Effector memory CD4-positive, alpha-beta T cell (primary cell): ENCODE data around the gene RHOF.
"Not testable (repeated sequence)": the region's sequence is repeated elsewhere in the genome, so short reads cannot be mapped to it uniquely, and the experiment has no call there.

Source experiments
- DNase-seq, 3 donors: peaks; one replicate each; pipeline ENCODE4 v3.0.0-alpha.2; 2020
- H3K27ac ChIP-seq: 2 replicates; pipeline ENCODE4 v1.7.0; 2013; ENCODE audit warnings: mild to moderate bottlenecking, low read length, moderate library complexity; ENCODE audit not compliant: insufficient read depth, poor library complexity, severe bottlenecking
- H3K27me3 ChIP-seq: replicated peaks from 2 replicates; pipeline ENCODE4 v1.7.0; 2013; ENCODE audit warnings: mild to moderate bottlenecking, low read length; ENCODE audit not compliant: insufficient read depth, control insufficient read depth, poor library complexity, severe bottlenecking
- H3K36me3 ChIP-seq: 2 replicates; pipeline ENCODE4 v1.7.0; 2013; ENCODE audit warnings: mild to moderate bottlenecking, low read length, moderate library complexity; ENCODE audit not compliant: control insufficient read depth, insufficient read depth
- H3K4me1 ChIP-seq: 2 replicates; pipeline ENCODE4 v1.7.0; 2013; ENCODE audit warnings: low read length, mild to moderate bottlenecking; ENCODE audit not compliant: control insufficient read depth, insufficient read depth, poor library complexity, severe bottlenecking
- H3K4me3 ChIP-seq: 2 replicates; pipeline ENCODE4 v1.7.0; 2013; ENCODE audit warnings: low read length, low read depth, mild to moderate bottlenecking; ENCODE audit not compliant: insufficient read depth, poor library complexity, severe bottlenecking
- H3K9me3 ChIP-seq: 2 replicates; pipeline ENCODE4 v1.7.0; 2013; ENCODE audit warnings: mild to moderate bottlenecking, low read length, moderate library complexity; ENCODE audit not compliant: control insufficient read depth

RHOF gene

DNA sequence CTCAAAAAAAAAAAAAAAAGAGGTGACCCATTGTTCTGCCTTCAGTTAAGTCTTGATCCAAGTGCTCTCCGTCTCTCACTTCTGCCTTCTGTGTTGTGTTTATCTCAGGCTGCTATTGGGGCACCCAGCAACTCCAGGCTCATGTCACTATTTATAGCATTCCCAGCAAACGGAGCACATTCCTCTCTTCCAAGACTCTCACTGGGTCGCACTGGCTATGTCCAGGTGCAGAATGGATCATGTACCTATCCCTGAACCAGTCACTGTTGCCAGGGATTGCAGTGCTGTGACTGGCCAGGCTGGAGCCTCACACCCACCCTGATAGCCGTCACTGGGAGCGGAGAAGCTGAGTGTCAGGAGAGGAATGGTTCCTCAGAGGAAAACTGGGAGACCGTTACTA lies 31.2 kb downstream of the RHOF start:
- Histone ChIP-seq H3K36me3 (no peaks in the 10 kb centered on the region), H3K27ac (no peak overlapping the region), H3K9me3 (no peaks in the 10 kb centered on the region), H3K27me3 (no peaks in the 10 kb centered on the region), H3K4me1 (no peaks in the 10 kb centered on the region), H3K4me3 (no peak overlapping the region)
- no peak for DNase-seq

DNA sequence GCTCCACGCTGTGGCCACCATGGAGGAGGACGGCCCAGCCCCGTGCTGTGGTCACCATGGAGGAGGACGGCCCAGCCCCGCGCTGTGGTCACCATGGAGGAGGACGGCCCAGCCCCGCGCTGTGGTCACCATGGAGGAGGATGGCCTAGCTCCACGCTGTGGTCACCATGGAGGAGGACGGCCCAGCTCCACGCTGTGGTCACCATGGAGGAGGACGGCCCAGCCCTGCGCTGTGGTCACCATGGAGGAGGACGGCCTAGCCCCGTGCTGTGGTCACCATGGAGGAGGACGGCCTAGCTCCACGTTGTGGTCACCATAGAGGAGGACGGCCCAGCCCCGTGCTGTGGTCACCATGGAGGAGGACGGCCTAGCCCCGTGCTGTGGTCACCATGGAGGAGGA lies 35.0 kb downstream of the RHOF start:
- H3K27ac ChIP-seq, H3K4me1 ChIP-seq, H3K4me3 ChIP-seq, H3K27me3 ChIP-seq, H3K36me3 ChIP-seq, H3K9me3 ChIP-seq, DNase-seq: not testable (repeated sequence)

DNA sequence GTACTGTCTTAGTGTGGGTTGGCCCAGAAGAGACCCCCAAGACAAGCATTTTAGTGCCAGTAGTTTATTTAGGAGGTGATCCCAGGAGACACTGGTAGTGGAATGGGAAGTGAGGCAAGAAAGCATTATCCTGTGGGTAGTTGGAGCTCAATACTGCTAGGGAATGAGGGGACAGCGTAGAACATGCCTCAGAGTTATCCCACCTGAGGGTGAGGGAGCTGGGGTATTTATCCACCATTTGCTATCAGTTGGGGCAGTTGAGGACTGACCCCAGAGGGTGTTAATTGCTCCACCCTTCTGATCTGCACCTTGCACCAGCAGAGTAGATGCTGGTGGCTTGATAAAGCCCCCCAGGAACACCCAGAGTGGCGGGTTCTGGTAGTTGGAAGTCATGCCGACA lies 37.9 kb downstream of the RHOF start:
- Histone ChIP-seq H3K36me3 (no peaks in the 10 kb centered on the region), H3K27ac (no peak overlapping the region), H3K27me3 (no peaks in the 10 kb centered on the region), H3K4me3 (no peak overlapping the region), H3K9me3 (no peaks in the 10 kb centered on the region), H3K4me1 (peaks cover 6% of the 10 kb centered on the region)
- no peak for DNase-seq

DNA sequence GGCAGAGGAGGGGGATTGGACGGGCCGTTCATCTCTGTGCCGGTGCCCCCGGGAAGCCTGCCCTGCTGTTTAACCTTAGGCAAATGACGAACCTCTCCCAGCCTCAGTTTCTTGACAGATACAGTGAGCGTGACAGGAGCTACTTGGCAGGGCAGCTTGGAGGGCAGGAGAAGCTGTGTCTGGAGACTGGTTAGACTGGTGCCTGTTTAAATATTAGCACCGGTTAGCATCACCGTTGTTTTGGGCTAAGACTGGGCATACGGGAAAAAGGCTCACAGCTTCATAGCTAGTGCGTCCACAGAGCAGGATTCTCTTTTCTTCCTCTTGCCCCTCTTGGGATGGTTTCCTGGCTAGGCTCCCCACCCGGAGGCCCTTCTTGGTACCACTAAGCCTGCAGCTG lies 38.7 kb downstream of the RHOF start:
- DNase-seq, result no peak
- H3K4me1 ChIP-seq, result peaks cover 12% of the 10 kb centered on the region
- no peak overlapping the region for H3K27ac ChIP-seq
- no peaks in the 10 kb centered on the region for H3K9me3 ChIP-seq
- H3K36me3 ChIP-seq, result no peaks in the 10 kb centered on the region
- H3K27me3 ChIP-seq, result no peaks in the 10 kb centered on the region
- H3K4me3 ChIP-seq, result no peak overlapping the region

DNA sequence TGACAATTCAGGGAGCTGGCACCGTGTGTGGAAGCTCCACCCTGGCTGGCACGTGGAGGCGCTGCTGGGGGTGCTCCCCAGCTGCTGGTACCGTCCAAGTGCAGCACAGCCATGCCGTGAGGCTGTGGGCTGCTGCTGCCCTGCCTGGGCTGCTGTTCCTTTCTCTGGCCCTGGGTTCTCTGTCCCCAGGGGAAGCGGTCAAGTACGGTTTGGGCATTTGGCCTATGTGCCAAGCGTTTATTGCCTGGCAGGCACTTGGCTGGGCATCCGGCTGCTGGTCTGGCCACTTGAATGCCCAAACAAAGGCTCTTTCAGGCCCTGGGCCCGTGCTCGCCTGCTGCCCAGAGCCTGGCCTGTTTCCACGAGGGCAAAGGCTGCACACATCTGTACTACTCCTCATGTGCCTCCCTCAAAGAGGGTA lies 39.6 kb downstream of the RHOF start:
- H3K27ac ChIP-seq, result no peak overlapping the region

DNA sequence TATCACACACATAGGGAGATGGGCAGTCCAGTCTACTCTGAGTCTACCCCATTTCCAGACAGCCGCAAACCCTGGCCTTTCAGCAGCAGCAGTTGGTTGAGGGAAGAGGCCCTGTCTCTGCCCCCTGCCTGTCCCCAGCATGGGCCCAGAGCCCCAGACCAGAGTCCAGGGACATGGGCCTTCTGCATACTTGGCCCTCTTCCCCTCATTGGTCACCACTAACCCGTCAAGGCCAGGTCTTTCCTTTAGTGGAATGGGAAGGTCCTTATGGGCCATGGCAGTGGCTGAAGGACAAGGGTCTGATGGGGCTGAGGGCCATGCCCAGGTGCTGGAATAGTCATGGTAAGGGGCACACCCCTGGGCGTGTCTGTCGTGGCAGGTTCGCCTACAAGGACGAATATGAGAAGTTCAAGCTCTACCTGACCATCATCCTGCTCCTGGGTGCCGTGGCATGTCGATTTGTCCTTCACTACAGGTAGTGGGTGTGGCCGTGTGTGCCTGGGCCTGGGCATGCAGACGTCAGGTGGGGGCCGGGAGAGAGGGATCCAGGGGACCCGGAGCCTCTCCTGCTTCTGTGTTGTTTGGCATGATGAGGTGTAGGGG lies 41.6 kb downstream of the RHOF start:
- Histone ChIP-seq H3K27me3 (no peaks in the 10 kb centered on the region), H3K4me3 (no peak overlapping the region), H3K9me3 (no peaks in the 10 kb centered on the region)

More for the DNA sequence above, 39.6 kb downstream of the RHOF start:
- no peak for DNase-seq
- H3K27me3 ChIP-seq, result no peaks in the 10 kb centered on the region
- no peaks in the 10 kb centered on the region for H3K9me3 ChIP-seq
- peaks cover 12% of the 10 kb centered on the region for H3K4me1 ChIP-seq
- no peaks in the 10 kb centered on the region for H3K36me3 ChIP-seq
- H3K4me3 ChIP-seq, result no peak overlapping the region

DNA sequence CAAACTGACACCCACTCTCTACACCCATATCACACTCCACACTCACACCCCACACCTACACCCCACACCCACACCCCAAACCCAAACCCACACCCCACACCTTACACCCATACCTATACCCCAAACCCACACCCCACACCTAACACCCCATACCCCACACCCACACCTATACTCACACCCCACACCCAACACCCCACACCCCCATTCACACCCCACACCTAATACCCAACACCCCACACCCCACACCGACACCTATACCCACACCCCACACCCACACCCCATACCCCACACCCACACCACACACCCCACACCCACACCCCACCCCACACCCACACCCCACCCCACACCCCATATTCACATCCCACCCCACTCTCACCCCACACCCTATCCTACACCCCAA lies 42.5 kb downstream of the RHOF start:
- no peaks in the 10 kb centered on the region for H3K9me3 ChIP-seq
- H3K36me3 ChIP-seq, result no peaks in the 10 kb centered on the region
- peaks cover 6% of the 10 kb centered on the region for H3K4me1 ChIP-seq
- no peak overlapping the region for H3K27ac ChIP-seq
- no peak overlapping the region for H3K4me3 ChIP-seq
- H3K27me3 ChIP-seq, result no peaks in the 10 kb centered on the region
- peak in 1 of 3 donors; percentile 6 for DNase-seq

More for the DNA sequence above, 41.6 kb downstream of the RHOF start:
- Histone ChIP-seq H3K36me3 (no peaks in the 10 kb centered on the region), H3K4me1 (peaks cover 10% of the 10 kb centered on the region), H3K27ac (no peak overlapping the region)
- DNase-seq, result no peak

DNA sequence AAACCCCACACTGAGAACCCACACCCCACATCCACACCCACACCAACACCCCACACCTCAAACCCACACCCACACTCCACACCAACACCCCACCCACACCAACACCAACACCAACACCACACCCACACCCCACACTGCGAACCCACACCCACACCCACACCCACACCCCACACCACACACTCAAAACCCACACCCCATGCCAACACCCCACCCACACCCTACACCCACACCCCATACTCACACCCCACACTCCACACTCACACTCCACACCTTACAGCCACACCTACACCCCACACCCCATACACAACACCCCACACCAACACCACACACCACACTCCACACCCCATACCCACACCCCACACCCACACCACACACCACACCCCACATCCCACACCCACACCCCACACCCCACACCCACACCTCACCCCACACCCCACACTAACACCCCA lies 43.0 kb downstream of the RHOF start:
- Histone ChIP-seq H3K4me1 (peaks cover 6% of the 10 kb centered on the region), H3K4me3 (no peak overlapping the region), H3K27ac (no peak overlapping the region), H3K36me3 (no peaks in the 10 kb centered on the region), H3K27me3 (no peaks in the 10 kb centered on the region), H3K9me3 (no peaks in the 10 kb centered on the region)
- peak in 1 of 3 donors; percentile 2 for DNase-seq

DNA sequence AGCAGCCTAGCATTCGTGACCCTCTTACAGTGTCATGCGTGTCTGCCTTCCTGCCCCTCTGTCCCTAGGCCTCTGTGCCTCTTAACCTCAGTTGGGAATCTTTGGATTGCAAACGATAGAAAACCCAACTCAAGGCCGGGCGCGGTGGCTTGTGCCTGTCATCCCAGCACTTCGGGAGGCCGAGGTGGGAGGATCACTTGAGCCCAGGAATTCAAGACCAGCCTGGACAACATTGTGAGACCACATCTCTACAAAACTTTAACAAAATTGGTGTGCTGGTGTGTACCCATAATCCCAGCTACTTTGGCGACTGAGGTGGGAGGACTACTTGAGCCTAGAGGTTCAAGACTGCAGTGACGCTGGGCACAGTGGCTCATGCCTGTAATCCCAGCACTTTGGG lies 44.2 kb downstream of the RHOF start:
- Histone ChIP-seq H3K4me3 (no peak overlapping the region), H3K4me1 (peaks cover 6% of the 10 kb centered on the region), H3K27me3 (no peaks in the 10 kb centered on the region), H3K27ac (peak overlapping the region; percentile 11), H3K9me3 (no peaks in the 10 kb centered on the region), H3K36me3 (no peaks in the 10 kb centered on the region)
- no peak for DNase-seq

DNA sequence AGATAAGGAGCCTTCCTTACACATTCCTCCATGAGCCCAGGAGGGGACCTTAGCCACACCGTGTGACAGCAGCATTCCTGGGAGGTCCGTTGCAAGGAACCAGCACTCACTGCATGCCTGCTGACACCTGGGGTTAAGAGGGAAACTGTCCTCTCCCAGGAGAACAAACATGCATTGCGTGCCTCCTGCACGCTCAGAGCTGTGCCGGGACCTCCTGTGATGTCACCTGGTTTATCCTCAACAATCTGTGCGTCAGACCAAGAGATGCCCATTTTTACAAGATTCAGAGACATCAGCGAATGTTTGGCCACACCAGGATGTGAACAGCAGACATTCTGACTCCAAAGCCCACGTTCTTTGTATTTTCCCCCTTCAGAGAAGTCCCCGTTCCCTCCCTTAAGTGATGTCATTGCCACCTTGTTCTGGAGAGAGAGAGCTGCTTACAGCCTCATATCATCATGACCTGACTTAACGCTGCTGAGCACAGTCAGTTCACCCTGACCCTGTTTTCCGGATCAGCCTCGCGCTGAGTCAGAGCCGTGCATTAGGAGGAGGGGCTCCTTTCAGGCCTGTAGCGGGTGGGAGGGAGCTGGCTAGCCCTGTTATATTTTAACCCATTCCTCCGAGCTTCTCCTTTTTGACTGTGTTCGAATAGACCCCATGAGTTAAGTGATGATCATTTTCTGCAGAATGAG lies 44.8 kb downstream of the RHOF start:
- no peak for DNase-seq
- H3K27ac ChIP-seq, result peak overlapping the region; percentile 11
- H3K36me3 ChIP-seq, result no peaks in the 10 kb centered on the region
- no peaks in the 10 kb centered on the region for H3K9me3 ChIP-seq
- H3K4me3 ChIP-seq, result no peak overlapping the region
- H3K27me3 ChIP-seq, result no peaks in the 10 kb centered on the region
- peaks cover 6% of the 10 kb centered on the region for H3K4me1 ChIP-seq
